Activated B cell treated with CpG ODN at 0.5 μM for 24 hours (primary cell): Measurements from ENCODE around the gene CAMTA1. TPM values are rescaled to one million over a fixed set of nuclear protein-coding genes. Genes with fewer than 3 reads are reported as not detected.

Experiments
- ATAC-seq: fragments of 200-7000 bp; cut with Tn5 transposase; one replicate; pipeline ENCODE4 v1.10.0; 2021; ENCODE audit warnings: low read depth, mild to moderate bottlenecking, moderate library complexity
- CTCF ChIA-PET: fragments of 350-600 bp; sonication (Branson Sonifier 250); formaldehyde crosslinking; loops from one replicate; lab custom pipeline; 2021; ENCODE audit warnings: antibody characterized with exemption; lab: Charles Lee
- POLR2A ChIA-PET: fragments of 350-600 bp; sonication (Branson Sonifier 250); formaldehyde crosslinking; loops from one replicate; lab custom pipeline; 2021; ENCODE audit warnings: antibody characterized with exemption; lab: Charles Lee
- DNase-seq: peaks from one replicate; pipeline ENCODE4 v3.0.0; 2022
- H3K27ac Mint-ChIP-seq: one replicate; pipeline ENCODE4 v1.8.0; 2020; ENCODE audit warnings: mixed read lengths
- H3K27me3 Mint-ChIP-seq: one replicate; pipeline ENCODE4 v1.8.0; 2021; ENCODE audit warnings: mixed read lengths
- H3K36me3 Mint-ChIP-seq: one replicate; pipeline ENCODE4 v1.8.0; 2021; ENCODE audit warnings: low read depth, mixed read lengths
- H3K4me1 Mint-ChIP-seq: one replicate; pipeline ENCODE4 v1.8.0; 2021; ENCODE audit warnings: mixed read lengths
- H3K4me3 Mint-ChIP-seq: one replicate; pipeline ENCODE4 v1.8.0; 2020; ENCODE audit warnings: mild to moderate bottlenecking, mixed read lengths
- H3K9me3 Mint-ChIP-seq: one replicate; pipeline ENCODE4 v1.8.0; 2020; ENCODE audit warnings: mixed read lengths
- CTCF ChIP-seq: fragments of 200-600 bp; IDR thresholded peaks from one replicate; pipeline ENCODE4 v1.8.0; 2022; ENCODE audit warnings: antibody characterized with exemption, mild to moderate bottlenecking
- intact Hi-C: fragments of 100-400 bp; cut with micrococcal nuclease; formaldehyde crosslinking; loops from one replicate; pipeline ENCODE4 v1.15.1; 2024
- total RNA-seq: library from RNA; stranded (reverse); gene quantifications from 2 replicates; pipeline ENCODE4 v1.2.3, GENCODE V29; 2022

The CAMTA1 gene
- total RNA-seq, 1 donor from 2014 or later: 49.8 TPM

GRCh38 chr1:7101187-7101586 is 315.9 kb downstream of the CAMTA1 start:
- ATAC-seq (no peak), DNase-seq (no peak)
- intact Hi-C loops: no loop called here
- H3K4me3 Mint-ChIP-seq: no peak overlapping the region
- ChIA-PET POLR2A (no interaction called here), CTCF (no interaction called here)
- TF ChIP-seq CTCF: no peak
- no peak overlapping the region for H3K27ac Mint-ChIP-seq
- H3K4me1 Mint-ChIP-seq: no peaks in the 10 kb centered on the region
- H3K9me3 Mint-ChIP-seq: no peaks in the 10 kb centered on the region
- H3K36me3 Mint-ChIP-seq: no peaks in the 10 kb centered on the region
- H3K27me3 Mint-ChIP-seq: no peaks in the 10 kb centered on the region

- intact Hi-C loops: no loop called here
- POLR2A ChIA-PET: no interaction called here
- H3K36me3 Mint-ChIP-seq: no peaks in the 10 kb centered on the region
- H3K4me1 Mint-ChIP-seq: no peaks in the 10 kb centered on the region
- H3K27me3 Mint-ChIP-seq: peaks cover 4% of the 10 kb centered on the region
- DNase-seq: no peak
- ATAC-seq: no peak
- peaks cover 2% of the 10 kb centered on the region for H3K9me3 Mint-ChIP-seq
- TF ChIP-seq CTCF: no peak
- CTCF ChIA-PET: no interaction called here
- no peak overlapping the region for H3K27ac Mint-ChIP-seq
- no peak overlapping the region for H3K4me3 Mint-ChIP-seq
These were observed 318.1 kb downstream of the CAMTA1 start for GRCh38 chr1:7103361-7103782.

- Mint-ChIP-seq H3K27me3 (peaks cover 4% of the 10 kb centered on the region), H3K36me3 (no peaks in the 10 kb centered on the region), H3K4me3 (no peak overlapping the region), H3K9me3 (peaks cover 3% of the 10 kb centered on the region), H3K4me1 (no peaks in the 10 kb centered on the region), H3K27ac (no peak overlapping the region)
- intact Hi-C loops: no loop called here
- no peak for TF ChIP-seq CTCF
- ATAC-seq (no peak), DNase-seq (no peak)
- ChIA-PET CTCF (no interaction called here), POLR2A (no interaction called here)
These were observed 318.6 kb downstream of the CAMTA1 start for GRCh38 chr1:7103874-7104273.

GRCh38 chr1:7104339-7104738 is 319.1 kb downstream of the CAMTA1 start:
- Mint-ChIP-seq H3K36me3 (no peaks in the 10 kb centered on the region), H3K27ac (no peak overlapping the region), H3K4me1 (no peaks in the 10 kb centered on the region), H3K27me3 (peaks cover 4% of the 10 kb centered on the region), H3K4me3 (no peak overlapping the region), H3K9me3 (peaks cover 3% of the 10 kb centered on the region)
- TF ChIP-seq CTCF: no peak
- ChIA-PET POLR2A (no interaction called here), CTCF (no interaction called here)
- no peak for DNase-seq
- intact Hi-C loops: no loop called here
- ATAC-seq: no peak

- Mint-ChIP-seq H3K27ac (no peak overlapping the region), H3K4me3 (no peak overlapping the region), H3K27me3 (peaks cover 4% of the 10 kb centered on the region), H3K4me1 (no peaks in the 10 kb centered on the region), H3K9me3 (peaks cover 3% of the 10 kb centered on the region), H3K36me3 (no peaks in the 10 kb centered on the region)
- POLR2A ChIA-PET: no interaction called here
- intact Hi-C loops: no loop called here
- DNase-seq (no peak), ATAC-seq (no peak)
- TF ChIP-seq CTCF: no peak
- CTCF ChIA-PET: no interaction called here
These were observed 320.0 kb downstream of the CAMTA1 start for GRCh38 chr1:7105269-7105668.
